HAP-1 (cell line): Measurements from ENCODE around the gene TAF4.
"Not testable (repeated sequence)": the region's sequence is repeated elsewhere in the genome, so short reads cannot be mapped to it uniquely, and the experiment has no call there.

Source experiments
- DNase-seq, 2 experiments: peaks; one replicate each; pipeline ENCODE4 v3.0.0-alpha.2; 2016 to 2020; ENCODE audit warnings: low spot score in 2 of 2
- H3K27me3 ChIP-seq: fragments of 250-450 bp; sonication (Bioruptor Pico); 2 replicates; pipeline ENCODE4 v1.5.1; 2020; ENCODE audit warnings: low read depth, mild to moderate bottlenecking, moderate library complexity
- H3K36me3 ChIP-seq: fragments of 250-450 bp; sonication (Bioruptor Pico); replicated peaks from 2 replicates; pipeline ENCODE4 v1.5.1; 2020; ENCODE audit warnings: mild to moderate bottlenecking
- H3K4me1 ChIP-seq: fragments of 250-450 bp; sonication (Bioruptor Pico); 2 replicates; pipeline ENCODE4 v1.5.1; 2020; ENCODE audit warnings: mild to moderate bottlenecking
- H3K4me3 ChIP-seq: fragments of 250-450 bp; sonication (Bioruptor Pico); 2 replicates; pipeline ENCODE4 v1.5.1; 2020; ENCODE audit warnings: mild to moderate bottlenecking, moderate library complexity
- H3K9me3 ChIP-seq: fragments of 250-450 bp; sonication (Bioruptor Pico); 2 replicates; pipeline ENCODE4 v1.5.1; 2020; ENCODE audit warnings: mild to moderate bottlenecking, moderate library complexity
- in situ Hi-C: fragments of 300-500 bp; cut with MboI; formaldehyde crosslinking; loops from 3 replicates; pipeline ENCODE4 v1.14.3; 2020; ENCODE audit warnings: low sequenced_read_pairs, inconsistent platforms, mixed read lengths

TAF4 gene

DNA sequence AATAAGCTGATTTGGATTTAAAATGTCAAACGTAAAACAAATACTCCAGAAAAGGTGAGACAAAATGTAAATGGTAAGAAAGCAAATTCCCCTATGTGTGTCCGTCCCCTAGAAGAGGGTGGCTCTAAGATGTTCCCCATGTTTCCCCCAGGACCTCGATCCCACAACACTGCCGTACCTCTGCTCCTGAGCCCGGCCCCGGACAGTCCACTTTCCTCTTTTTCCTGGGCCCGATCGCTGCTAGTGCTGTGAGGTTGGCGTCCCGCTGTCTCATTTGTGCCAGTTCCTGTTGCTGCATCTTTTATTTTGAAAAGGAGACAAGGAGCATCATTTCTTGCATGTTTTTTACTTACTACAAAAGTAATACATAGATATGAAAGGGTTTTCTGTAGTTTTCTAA lies 68.3 kb downstream of the TAF4 start:
- H3K27me3 ChIP-seq, result no peaks in the 10 kb centered on the region
- H3K4me3 ChIP-seq, result no peak overlapping the region
- no peaks in the 10 kb centered on the region for H3K9me3 ChIP-seq
- H3K36me3 ChIP-seq, result peaks cover 77% of the 10 kb centered on the region
- no peak for DNase-seq
- in situ Hi-C loops, result no loop called here
- no peaks in the 10 kb centered on the region for H3K4me1 ChIP-seq

DNA sequence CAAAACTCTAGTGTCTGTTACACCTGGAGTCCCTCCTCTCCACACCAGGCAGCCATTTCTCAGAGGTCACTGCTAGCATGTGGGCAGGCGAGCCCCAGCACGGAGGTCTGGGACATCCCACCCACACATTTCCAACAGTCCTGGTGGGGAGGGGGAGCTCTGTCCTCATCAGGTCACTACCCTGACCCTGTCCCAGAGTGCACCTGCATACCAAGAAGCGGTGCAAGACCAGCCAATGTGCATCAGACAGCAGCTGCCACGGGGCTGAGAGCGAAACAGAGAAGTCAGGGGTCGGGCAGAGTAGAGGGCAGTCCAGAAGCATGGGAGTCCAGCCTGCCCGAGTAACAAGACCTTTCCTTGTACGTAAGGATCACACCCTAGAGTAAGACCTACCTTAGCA lies 71.1 kb downstream of the TAF4 start:
- in situ Hi-C loops, result no loop called here
- DNase-seq, result no peak
- Histone ChIP-seq H3K36me3 (peaks cover 67% of the 10 kb centered on the region), H3K9me3 (no peaks in the 10 kb centered on the region), H3K4me3 (no peak overlapping the region), H3K4me1 (no peaks in the 10 kb centered on the region), H3K27me3 (no peaks in the 10 kb centered on the region)

DNA sequence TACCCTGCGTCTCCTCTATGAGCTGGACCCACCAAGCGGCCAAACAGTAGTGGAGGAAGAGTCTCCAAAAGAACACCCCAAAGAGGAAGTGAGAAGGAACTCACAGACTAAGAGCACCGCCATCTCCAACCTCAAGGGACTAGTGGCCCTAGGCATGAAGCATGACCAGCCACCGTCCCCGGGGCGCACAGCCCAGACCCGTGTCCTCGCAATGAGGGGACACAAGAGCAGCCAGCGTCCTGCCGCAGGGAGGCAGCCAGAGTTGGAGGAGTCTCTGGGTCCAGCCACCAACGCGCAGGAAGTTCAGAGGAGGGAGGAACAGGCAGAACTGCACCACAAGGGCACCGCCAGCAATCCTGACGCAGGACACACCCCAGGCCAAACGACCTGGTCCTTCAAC lies 72.6 kb downstream of the TAF4 start:
- no peaks in the 10 kb centered on the region for H3K4me1 ChIP-seq
- DNase-seq, result no peak
- H3K27me3 ChIP-seq, result no peaks in the 10 kb centered on the region
- in situ Hi-C loops, result no loop called here
- no peaks in the 10 kb centered on the region for H3K9me3 ChIP-seq
- peaks cover 56% of the 10 kb centered on the region for H3K36me3 ChIP-seq
- no peak overlapping the region for H3K4me3 ChIP-seq

- Histone ChIP-seq H3K9me3 (no peaks in the 10 kb centered on the region), H3K27me3 (no peaks in the 10 kb centered on the region), H3K4me3 (no peak overlapping the region), H3K36me3 (peaks cover 52% of the 10 kb centered on the region), H3K4me1 (no peaks in the 10 kb centered on the region)
- no peak for DNase-seq
- in situ Hi-C loops, result no loop called here
Measured at GRCh38 chr20:61991476-61991875, 74.2 kb downstream of the TAF4 start.

GRCh38 chr20:61990484-61990883 lies 75.2 kb downstream of the TAF4 start:
- DNase-seq, result no peak
- no peaks in the 10 kb centered on the region for H3K27me3 ChIP-seq
- H3K4me1 ChIP-seq, result no peaks in the 10 kb centered on the region
- H3K36me3 ChIP-seq, result peaks cover 45% of the 10 kb centered on the region
- H3K4me3 ChIP-seq, result no peak overlapping the region
- in situ Hi-C loops, result no loop called here
- H3K9me3 ChIP-seq, result no peaks in the 10 kb centered on the region

DNA sequence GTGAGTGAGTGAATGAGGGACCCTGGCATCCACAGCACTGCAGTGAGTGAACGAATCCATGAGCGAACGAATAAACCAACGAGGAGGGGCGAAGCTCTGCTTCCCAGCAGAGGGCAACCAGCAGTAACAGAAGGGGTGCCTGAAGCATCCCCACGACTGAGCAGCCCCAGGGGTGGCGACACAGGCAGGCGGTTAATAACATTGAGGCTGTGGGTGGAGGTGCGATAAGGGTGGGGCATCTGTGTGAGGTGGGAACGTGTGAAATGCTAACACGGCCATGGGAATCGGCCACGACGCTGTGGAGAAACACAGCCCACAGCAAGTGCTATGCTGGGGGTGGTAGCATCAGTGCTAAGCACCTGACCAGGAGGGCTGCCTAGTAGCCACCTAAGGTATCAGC lies 75.9 kb downstream of the TAF4 start:
- H3K36me3 ChIP-seq, result peaks cover 40% of the 10 kb centered on the region
- no peaks in the 10 kb centered on the region for H3K4me1 ChIP-seq
- in situ Hi-C loops, result no loop called here
- no peak overlapping the region for H3K4me3 ChIP-seq
- DNase-seq, result no peak
- no peaks in the 10 kb centered on the region for H3K27me3 ChIP-seq
- H3K9me3 ChIP-seq, result no peaks in the 10 kb centered on the region

DNA sequence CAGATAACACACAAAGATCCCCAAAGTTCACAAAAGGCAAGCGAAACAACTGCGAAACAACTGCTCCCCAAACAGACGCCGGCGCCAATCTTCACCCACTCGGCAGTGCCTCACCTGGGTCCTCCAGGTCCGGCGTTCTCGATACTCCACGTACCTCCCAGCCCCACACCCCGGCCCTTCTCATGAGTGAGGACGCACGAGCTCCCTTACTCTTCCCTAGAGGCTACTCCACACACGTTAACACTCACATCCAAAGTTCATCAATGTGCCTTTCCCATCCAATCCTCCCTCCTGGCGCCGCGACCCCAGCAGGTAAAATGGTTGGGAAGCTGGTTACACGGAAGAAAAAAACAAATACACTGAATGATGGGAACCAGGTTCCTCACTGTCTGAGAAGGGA lies 77.0 kb downstream of the TAF4 start:
- Histone ChIP-seq H3K27me3 (no peaks in the 10 kb centered on the region), H3K4me1 (no peaks in the 10 kb centered on the region), H3K4me3 (no peak overlapping the region), H3K9me3 (no peaks in the 10 kb centered on the region), H3K36me3 (peaks cover 33% of the 10 kb centered on the region)
- DNase-seq, result no peak
- in situ Hi-C loops, result no loop called here

GRCh38 chr20:61986762-61987321 lies 78.8 kb downstream of the TAF4 start:
- no peak overlapping the region for H3K4me3 ChIP-seq
- DNase-seq, result no peak
- in situ Hi-C loops, result no loop called here
- no peaks in the 10 kb centered on the region for H3K27me3 ChIP-seq
- H3K36me3 ChIP-seq, result peaks cover 22% of the 10 kb centered on the region
- no peaks in the 10 kb centered on the region for H3K4me1 ChIP-seq
- H3K9me3 ChIP-seq, result no peaks in the 10 kb centered on the region

DNA sequence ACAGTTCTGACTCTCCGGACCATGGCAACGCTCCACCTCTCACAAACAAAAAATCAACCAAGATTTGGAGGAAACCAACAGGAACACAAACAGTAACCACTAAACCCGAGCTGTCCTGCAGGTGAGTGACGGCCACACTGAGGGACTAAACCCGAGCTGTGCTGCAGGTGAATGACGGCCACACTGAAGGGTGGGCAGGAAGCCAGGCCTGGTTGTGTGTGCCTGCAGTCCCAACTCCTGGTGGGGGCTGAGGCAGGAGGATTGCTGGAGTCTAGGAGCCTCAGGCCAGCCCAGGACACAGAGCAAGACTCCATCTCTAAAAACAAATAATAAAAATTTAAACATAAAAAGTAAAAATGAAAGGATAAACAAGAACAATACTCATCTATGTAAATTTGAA lies 80.6 kb downstream of the TAF4 start:
- Histone ChIP-seq H3K36me3 (peaks cover 15% of the 10 kb centered on the region), H3K27me3 (no peaks in the 10 kb centered on the region), H3K4me3 (no peak overlapping the region), H3K4me1 (no peaks in the 10 kb centered on the region), H3K9me3 (no peaks in the 10 kb centered on the region)
- in situ Hi-C loops, result no loop called here
- DNase-seq, result no peak

DNA sequence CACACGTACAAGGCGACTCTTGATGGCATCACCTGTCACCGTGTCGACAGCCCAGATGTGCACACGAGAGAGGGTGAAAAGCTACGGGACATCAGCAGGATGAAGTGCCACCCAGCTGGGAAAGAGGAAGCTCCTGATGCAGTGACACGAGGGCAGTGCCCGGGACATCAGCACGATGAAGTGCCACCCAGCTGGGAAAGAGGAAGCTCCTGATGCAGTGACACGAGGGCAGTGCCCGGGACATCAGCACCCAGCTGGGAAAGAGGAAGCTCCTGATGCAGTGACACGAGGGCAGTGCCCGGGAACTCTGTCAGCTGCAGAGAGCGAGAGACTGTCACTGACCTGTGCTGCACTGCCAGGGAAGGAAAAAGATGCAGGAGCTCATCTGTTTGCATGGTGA lies 81.2 kb downstream of the TAF4 start:
- H3K36me3 ChIP-seq, result peaks cover 12% of the 10 kb centered on the region
- H3K27me3 ChIP-seq, in situ Hi-C loops, H3K4me3 ChIP-seq, DNase-seq, H3K4me1 ChIP-seq, H3K9me3 ChIP-seq: not testable (repeated sequence)

- Histone ChIP-seq H3K4me1 (no peaks in the 10 kb centered on the region), H3K36me3 (peaks cover 12% of the 10 kb centered on the region)
Measured at GRCh38 chr20:61983965-61984364, 81.7 kb downstream of the TAF4 start.

GRCh38 chr20:61982951-61983315 lies 82.7 kb downstream of the TAF4 start:
- Histone ChIP-seq H3K4me3 (no peak overlapping the region), H3K4me1 (no peaks in the 10 kb centered on the region), H3K36me3 (peaks cover 8% of the 10 kb centered on the region), H3K9me3 (no peaks in the 10 kb centered on the region), H3K27me3 (no peaks in the 10 kb centered on the region)
- DNase-seq, result no peak
- in situ Hi-C loops, result no loop called here

More at GRCh38 chr20:61983965-61984364, 81.7 kb downstream of the TAF4 start:
- in situ Hi-C loops, result no loop called here
- Histone ChIP-seq H3K27me3 (no peaks in the 10 kb centered on the region), H3K4me3 (no peak overlapping the region), H3K9me3 (no peaks in the 10 kb centered on the region)
- no peak for DNase-seq

GRCh38 chr20:61982191-61982950 lies 83.3 kb downstream of the TAF4 start:
- DNase-seq, result no peak
- H3K9me3 ChIP-seq, result no peaks in the 10 kb centered on the region
- in situ Hi-C loops, result no loop called here
- no peaks in the 10 kb centered on the region for H3K27me3 ChIP-seq
- H3K4me1 ChIP-seq, result no peaks in the 10 kb centered on the region
- H3K36me3 ChIP-seq, result peaks cover 4% of the 10 kb centered on the region
- no peak overlapping the region for H3K4me3 ChIP-seq

- H3K4me3 ChIP-seq, H3K4me1 ChIP-seq, in situ Hi-C loops, H3K36me3 ChIP-seq, DNase-seq, H3K27me3 ChIP-seq, H3K9me3 ChIP-seq: not testable (repeated sequence)
Measured at GRCh38 chr20:61981691-61982090, 84.0 kb downstream of the TAF4 start.
